Measurements from ENCODE around the gene MAST4. TPM values are rescaled to one million over a fixed set of nuclear protein-coding genes. Genes with fewer than 3 reads are reported as not detected.
A peak's percentile ranks its signal among the peaks of the same experiment; 100 is the strongest.

The MAST4 gene
- total and polyA plus RNA-seq, 2 donors: 17.0 to 18.8 TPM

- peaks cover 0 to 11% of the 10 kb centered on the region in 2 donors for H3K4me1 ChIP-seq (ENCODE audit: control insufficient read depth in 2 of 2, insufficient read depth in 2 of 2, low read length in 2 of 2)
- peak overlapping the region in 1 of 2 donors; percentile 65 for H3K27ac ChIP-seq (ENCODE audit: low read depth in 1 of 2, low read length in 1 of 2)
- DNase-seq (ENCODE audit: low read depth in 6 of 9, low spot score in 9 of 9): no peak
These were observed 296.5 kb downstream of the MAST4 start for GRCh38 chr5:66892716-66893115.

GRCh38 chr5:66894480-66895240 is 298.5 kb downstream of the MAST4 start:
- H3K4me3 ChIP-seq (ENCODE audit: low read length in 2 of 2): no peak overlapping the region
- H3K9me3 ChIP-seq (ENCODE audit: control insufficient read depth in 2 of 2, insufficient read depth in 1 of 2, low read length in 1 of 2): no peaks in the 10 kb centered on the region
- no peak for DNase-seq (ENCODE audit: low read depth in 6 of 9, low spot score in 9 of 9)
- H3K4me1 ChIP-seq (ENCODE audit: control insufficient read depth in 2 of 2, insufficient read depth in 2 of 2, low read length in 2 of 2): peaks cover 0 to 11% of the 10 kb centered on the region in 2 donors
- H3K27ac ChIP-seq (ENCODE audit: low read depth in 1 of 2, low read length in 1 of 2): peak overlapping the region in 1 of 2 donors; percentile 59
- H3K36me3 ChIP-seq (ENCODE audit: control insufficient read depth in 2 of 2, insufficient read depth in 2 of 2, low read length in 1 of 2): no peaks in the 10 kb centered on the region
- no peaks in the 10 kb centered on the region for H3K27me3 ChIP-seq (ENCODE audit: control insufficient read depth in 2 of 2, insufficient read depth in 1 of 2, low read length in 1 of 2)
- over 99% methylated on average over 3 of the region's 3 CpGs for WGBS

More at GRCh38 chr5:66892716-66893115, 296.5 kb downstream of the MAST4 start:
- Histone ChIP-seq H3K9me3 (ENCODE audit: control insufficient read depth in 2 of 2, insufficient read depth in 1 of 2, low read length in 1 of 2) (no peaks in the 10 kb centered on the region), H3K36me3 (ENCODE audit: control insufficient read depth in 2 of 2, insufficient read depth in 2 of 2, low read length in 1 of 2) (no peaks in the 10 kb centered on the region), H3K4me3 (ENCODE audit: low read length in 2 of 2) (no peak overlapping the region), H3K27me3 (ENCODE audit: control insufficient read depth in 2 of 2, insufficient read depth in 1 of 2, low read length in 1 of 2) (no peaks in the 10 kb centered on the region)
- WGBS: 88% methylated on average over 3 of the region's 3 CpGs

GRCh38 chr5:66896171-66896570 is 300.0 kb downstream of the MAST4 start:
- no peak for DNase-seq (ENCODE audit: low read depth in 6 of 9, low spot score in 9 of 9)
- WGBS: 91% methylated on average over 4 of the region's 4 CpGs
- Histone ChIP-seq H3K27me3 (ENCODE audit: control insufficient read depth in 2 of 2, insufficient read depth in 1 of 2, low read length in 1 of 2) (no peaks in the 10 kb centered on the region), H3K4me3 (ENCODE audit: low read length in 2 of 2) (no peak overlapping the region), H3K36me3 (ENCODE audit: control insufficient read depth in 2 of 2, insufficient read depth in 2 of 2, low read length in 1 of 2) (no peaks in the 10 kb centered on the region), H3K27ac (ENCODE audit: low read depth in 1 of 2, low read length in 1 of 2) (no peak overlapping the region), H3K9me3 (ENCODE audit: control insufficient read depth in 2 of 2, insufficient read depth in 1 of 2, low read length in 1 of 2) (no peaks in the 10 kb centered on the region), H3K4me1 (ENCODE audit: control insufficient read depth in 2 of 2, insufficient read depth in 2 of 2, low read length in 2 of 2) (peaks cover 0 to 9% of the 10 kb centered on the region in 2 donors)

- peaks cover 0 to 4% of the 10 kb centered on the region in 2 donors for H3K4me1 ChIP-seq (ENCODE audit: control insufficient read depth in 2 of 2, insufficient read depth in 2 of 2, low read length in 2 of 2)
- no peaks in the 10 kb centered on the region for H3K27me3 ChIP-seq (ENCODE audit: control insufficient read depth in 2 of 2, insufficient read depth in 1 of 2, low read length in 1 of 2)
- no peak overlapping the region for H3K27ac ChIP-seq (ENCODE audit: low read depth in 1 of 2, low read length in 1 of 2)
- DNase-seq (ENCODE audit: low read depth in 6 of 9, low spot score in 9 of 9): no peak
- no peak overlapping the region for H3K4me3 ChIP-seq (ENCODE audit: low read length in 2 of 2)
- 97% methylated on average over 9 of the region's 9 CpGs for WGBS
- H3K9me3 ChIP-seq (ENCODE audit: control insufficient read depth in 2 of 2, insufficient read depth in 1 of 2, low read length in 1 of 2): no peaks in the 10 kb centered on the region
- H3K36me3 ChIP-seq (ENCODE audit: control insufficient read depth in 2 of 2, insufficient read depth in 2 of 2, low read length in 1 of 2): no peaks in the 10 kb centered on the region
These were observed 301.2 kb downstream of the MAST4 start for GRCh38 chr5:66897356-66897755.

GRCh38 chr5:66898241-66898995 is 302.2 kb downstream of the MAST4 start:
- no peak for DNase-seq (ENCODE audit: low read depth in 6 of 9, low spot score in 9 of 9)
- H3K4me1 ChIP-seq (ENCODE audit: control insufficient read depth in 2 of 2, insufficient read depth in 2 of 2, low read length in 2 of 2): no peaks in the 10 kb centered on the region
- H3K36me3 ChIP-seq (ENCODE audit: control insufficient read depth in 2 of 2, insufficient read depth in 2 of 2, low read length in 1 of 2): no peaks in the 10 kb centered on the region
- 93% methylated on average over 2 of the region's 2 CpGs for WGBS
- peak overlapping the region; percentile 10 to 49 for H3K27ac ChIP-seq (ENCODE audit: low read depth in 1 of 2, low read length in 1 of 2)
- H3K9me3 ChIP-seq (ENCODE audit: control insufficient read depth in 2 of 2, insufficient read depth in 1 of 2, low read length in 1 of 2): no peaks in the 10 kb centered on the region
- H3K4me3 ChIP-seq (ENCODE audit: low read length in 2 of 2): no peak overlapping the region
- no peaks in the 10 kb centered on the region for H3K27me3 ChIP-seq (ENCODE audit: control insufficient read depth in 2 of 2, insufficient read depth in 1 of 2, low read length in 1 of 2)

- Histone ChIP-seq H3K36me3 (ENCODE audit: control insufficient read depth in 2 of 2, insufficient read depth in 2 of 2, low read length in 1 of 2) (no peaks in the 10 kb centered on the region), H3K4me1 (ENCODE audit: control insufficient read depth in 2 of 2, insufficient read depth in 2 of 2, low read length in 2 of 2) (no peaks in the 10 kb centered on the region), H3K27ac (ENCODE audit: low read depth in 1 of 2, low read length in 1 of 2) (no peak overlapping the region), H3K4me3 (ENCODE audit: low read length in 2 of 2) (no peak overlapping the region), H3K27me3 (ENCODE audit: control insufficient read depth in 2 of 2, insufficient read depth in 1 of 2, low read length in 1 of 2) (no peaks in the 10 kb centered on the region), H3K9me3 (ENCODE audit: control insufficient read depth in 2 of 2, insufficient read depth in 1 of 2, low read length in 1 of 2) (no peaks in the 10 kb centered on the region)
- WGBS: 98% methylated on average over 1 of the region's 1 CpG
- DNase-seq (ENCODE audit: low read depth in 6 of 9, low spot score in 9 of 9): no peak
These were observed 307.0 kb downstream of the MAST4 start for GRCh38 chr5:66903218-66903617.

GRCh38 chr5:66903709-66904108 is 307.5 kb downstream of the MAST4 start:
- DNase-seq (ENCODE audit: low read depth in 6 of 9, low spot score in 9 of 9): no peak
- WGBS: 98% methylated on average over 3 of the region's 3 CpGs
- Histone ChIP-seq H3K27me3 (ENCODE audit: control insufficient read depth in 2 of 2, insufficient read depth in 1 of 2, low read length in 1 of 2) (no peaks in the 10 kb centered on the region), H3K4me1 (ENCODE audit: control insufficient read depth in 2 of 2, insufficient read depth in 2 of 2, low read length in 2 of 2) (no peaks in the 10 kb centered on the region), H3K4me3 (ENCODE audit: low read length in 2 of 2) (no peak overlapping the region), H3K27ac (ENCODE audit: low read depth in 1 of 2, low read length in 1 of 2) (no peak overlapping the region), H3K36me3 (ENCODE audit: control insufficient read depth in 2 of 2, insufficient read depth in 2 of 2, low read length in 1 of 2) (no peaks in the 10 kb centered on the region), H3K9me3 (ENCODE audit: control insufficient read depth in 2 of 2, insufficient read depth in 1 of 2, low read length in 1 of 2) (no peaks in the 10 kb centered on the region)

GRCh38 chr5:66904189-66904588 is 308.0 kb downstream of the MAST4 start:
- Histone ChIP-seq H3K9me3 (ENCODE audit: control insufficient read depth in 2 of 2, insufficient read depth in 1 of 2, low read length in 1 of 2) (no peaks in the 10 kb centered on the region), H3K27me3 (ENCODE audit: control insufficient read depth in 2 of 2, insufficient read depth in 1 of 2, low read length in 1 of 2) (no peaks in the 10 kb centered on the region), H3K4me3 (ENCODE audit: low read length in 2 of 2) (no peak overlapping the region), H3K4me1 (ENCODE audit: control insufficient read depth in 2 of 2, insufficient read depth in 2 of 2, low read length in 2 of 2) (no peaks in the 10 kb centered on the region), H3K27ac (ENCODE audit: low read depth in 1 of 2, low read length in 1 of 2) (no peak overlapping the region), H3K36me3 (ENCODE audit: control insufficient read depth in 2 of 2, insufficient read depth in 2 of 2, low read length in 1 of 2) (no peaks in the 10 kb centered on the region)
- WGBS: 73% methylated on average over 3 of the region's 3 CpGs
- DNase-seq (ENCODE audit: low read depth in 6 of 9, low spot score in 9 of 9): no peak

- 95% methylated on average over 3 of the region's 3 CpGs for WGBS
- H3K36me3 ChIP-seq (ENCODE audit: control insufficient read depth in 2 of 2, insufficient read depth in 2 of 2, low read length in 1 of 2): no peaks in the 10 kb centered on the region
- no peak for DNase-seq (ENCODE audit: low read depth in 6 of 9, low spot score in 9 of 9)
- H3K4me3 ChIP-seq (ENCODE audit: low read length in 2 of 2): no peak overlapping the region
- no peaks in the 10 kb centered on the region for H3K4me1 ChIP-seq (ENCODE audit: control insufficient read depth in 2 of 2, insufficient read depth in 2 of 2, low read length in 2 of 2)
- H3K27me3 ChIP-seq (ENCODE audit: control insufficient read depth in 2 of 2, insufficient read depth in 1 of 2, low read length in 1 of 2): no peaks in the 10 kb centered on the region
- no peak overlapping the region for H3K27ac ChIP-seq (ENCODE audit: low read depth in 1 of 2, low read length in 1 of 2)
- H3K9me3 ChIP-seq (ENCODE audit: control insufficient read depth in 2 of 2, insufficient read depth in 1 of 2, low read length in 1 of 2): no peaks in the 10 kb centered on the region
These were observed 309.8 kb downstream of the MAST4 start for GRCh38 chr5:66906021-66906420.
